SU-DHL-6 (cell line): Measurements from ENCODE around the gene CDKN1A.

Experiments
- H2AFZ ChIP-seq: fragments of 200-600 bp; sonication (generic); 2 replicates; pipeline ENCODE4 v1.6.1; 2014; ENCODE audit warnings: low read depth, mild to moderate bottlenecking, moderate library complexity, mixed read lengths, antibody characterized with exemption, low read length; ENCODE audit not compliant: severe bottlenecking
- H3F3A ChIP-seq: fragments of 200-600 bp; shearing (Covaris generic); 2 replicates; pipeline ENCODE4 v1.6.0; 2016; ENCODE audit warnings: antibody characterized with exemption, mild to moderate bottlenecking; ENCODE audit not compliant: insufficient read depth
- H3K27ac ChIP-seq: fragments of 200-600 bp; sonication (generic); 2 replicates; pipeline ENCODE4 v1.5.1; 2016; ENCODE audit warnings: low read depth, mild to moderate bottlenecking, low read length, moderate library complexity, mixed read lengths
- H3K27me3 ChIP-seq: fragments of 200-600 bp; sonication (generic), shearing (Covaris generic); 2 replicates; pipeline ENCODE4 v1.6.0; 2014; ENCODE audit warnings: mild to moderate bottlenecking, low read length
- H3K36me3 ChIP-seq: fragments of 200-600 bp; sonication (generic); 2 replicates; pipeline ENCODE4 v1.6.1; 2014; ENCODE audit warnings: mild to moderate bottlenecking, low read length, mixed read lengths
- H3K4me2 ChIP-seq: fragments of 300-600, 200-600 bp; shearing (Covaris generic), sonication (generic); 2 replicates; pipeline ENCODE4 v1.6.0; 2014; ENCODE audit warnings: low read length, low read depth, mild to moderate bottlenecking; ENCODE audit not compliant: poor library complexity, severe bottlenecking
- H3K4me3 ChIP-seq: fragments of 200-600 bp; sonication (generic); 2 replicates; pipeline ENCODE4 v1.5.1; 2014; ENCODE audit warnings: antibody characterized with exemption, low read length, mild to moderate bottlenecking, mixed read lengths; ENCODE audit not compliant: insufficient read depth, poor library complexity, severe bottlenecking
- H3K79me2 ChIP-seq: fragments of 200-600 bp; sonication (generic); 2 replicates; pipeline ENCODE4 v1.6.1; 2014; ENCODE audit warnings: mild to moderate bottlenecking, low read length, moderate library complexity; ENCODE audit not compliant: insufficient read depth
- H3K9ac ChIP-seq: fragments of 200-600 bp; sonication (generic); 2 replicates; pipeline ENCODE4 v1.7.0; 2014; ENCODE audit warnings: mild to moderate bottlenecking, low read length
- H3K9me2 ChIP-seq: fragments of 200-600 bp; sonication (generic); replicated peaks from 2 replicates; pipeline ENCODE4 v1.6.1; 2014; ENCODE audit warnings: low read length; ENCODE audit not compliant: insufficient read depth
- H3K9me3 ChIP-seq: fragments of 200-600 bp; sonication (generic); 2 replicates; pipeline ENCODE4 v1.6.1; 2014; ENCODE audit warnings: low read length, mixed read lengths; ENCODE audit not compliant: insufficient read depth
- H4K20me1 ChIP-seq: fragments of 200-600 bp; sonication (generic); 2 replicates; pipeline ENCODE4 v1.6.1; 2014; ENCODE audit warnings: low read depth, mild to moderate bottlenecking, antibody characterized with exemption, low read length, moderate library complexity, mixed read lengths
- CTCF ChIP-seq: fragments of 200-600 bp; sonication (generic); IDR thresholded peaks from one replicate; pipeline ENCODE4 v1.5.1; 2017; ENCODE audit warnings: antibody characterized with exemption, mild to moderate bottlenecking, low read length, moderate library complexity; ENCODE audit not compliant: insufficient read depth, poor library complexity, severe bottlenecking
- EZH2phosphoT487 ChIP-seq: fragments of 200-600 bp; sonication (generic), shearing (Covaris generic); conservative IDR thresholded peaks from 2 replicates; pipeline ENCODE4 v1.6.1; 2018; ENCODE audit warnings: mild to moderate bottlenecking, antibody characterized with exemption, low read length, moderate library complexity, mixed read lengths

CDKN1A gene

GRCh38 chr6:36727505-36728021 is 49.0 kb downstream of the CDKN1A start:
- H3F3A ChIP-seq = no peaks in the 10 kb centered on the region

GRCh38 chr6:36728289-36729160 is 50.0 kb downstream of the CDKN1A start:
- H3K9me2 ChIP-seq = no peaks in the 10 kb centered on the region
- H2AFZ ChIP-seq = no peak overlapping the region
- no peaks in the 10 kb centered on the region for H3F3A ChIP-seq
- TF ChIP-seq CTCF (no peak), EZH2phosphoT487 (no peak)
- H4K20me1 ChIP-seq = no peaks in the 10 kb centered on the region
- H3K36me3 ChIP-seq = no peaks in the 10 kb centered on the region
- no peak overlapping the region for H3K4me3 ChIP-seq
- no peaks in the 10 kb centered on the region for H3K27me3 ChIP-seq
- no peak overlapping the region for H3K4me2 ChIP-seq
- no peaks in the 10 kb centered on the region for H3K79me2 ChIP-seq
- no peaks in the 10 kb centered on the region for H3K9me3 ChIP-seq
- H3K27ac ChIP-seq = no peak overlapping the region
- H3K9ac ChIP-seq = no peak overlapping the region

More at GRCh38 chr6:36727505-36728021, 49.0 kb downstream of the CDKN1A start:
- Histone ChIP-seq H3K4me3 (no peak overlapping the region), H3K79me2 (no peaks in the 10 kb centered on the region), H4K20me1 (no peaks in the 10 kb centered on the region), H3K9ac (no peak overlapping the region), H3K27ac (no peak overlapping the region), H3K4me2 (no peak overlapping the region), H2AFZ (no peak overlapping the region), H3K9me2 (no peaks in the 10 kb centered on the region), H3K27me3 (no peaks in the 10 kb centered on the region), H3K36me3 (no peaks in the 10 kb centered on the region), H3K9me3 (no peaks in the 10 kb centered on the region)
- TF ChIP-seq EZH2phosphoT487 (no peak), CTCF (no peak)

- Histone ChIP-seq H4K20me1 (no peaks in the 10 kb centered on the region), H3K9me3 (no peaks in the 10 kb centered on the region), H3K9me2 (no peaks in the 10 kb centered on the region), H3K27ac (no peak overlapping the region), H3K9ac (no peak overlapping the region), H3K4me2 (no peak overlapping the region), H3K27me3 (no peaks in the 10 kb centered on the region), H2AFZ (no peak overlapping the region), H3K36me3 (no peaks in the 10 kb centered on the region), H3K4me3 (no peak overlapping the region), H3F3A (no peaks in the 10 kb centered on the region), H3K79me2 (no peaks in the 10 kb centered on the region)
- TF ChIP-seq EZH2phosphoT487 (no peak), CTCF (no peak)
Measured at GRCh38 chr6:36729161-36729524, 50.6 kb downstream of the CDKN1A start.
